Endothelial cell of umbilical vein (primary cell): ENCODE measurements around the gene HMG20B. TPM values are rescaled to one million over a fixed set of nuclear protein-coding genes. Genes with fewer than 3 reads are reported as not detected.

Experiments used
- BruUV-seq: library from RNA; stranded (reverse); fragments of 400-500 nt; replicated peaks from 2 replicates; lab custom pipeline; 2021; lab: Mats Ljungman, UMichigan
- CTCF ChIA-PET: fragments of 300-600, 350-600 bp; sonication (Branson Sonifier 250); formaldehyde crosslinking; loops from one replicate; lab custom pipeline; 2021; ENCODE audit warnings: antibody characterized with exemption, inconsistent platforms; lab: Charles Lee
- POLR2A ChIA-PET: fragments of 300-600, 350-600 bp; sonication (Branson Sonifier 250); formaldehyde crosslinking; loops from one replicate; lab custom pipeline; 2021; ENCODE audit warnings: antibody characterized with exemption, inconsistent platforms; lab: Charles Lee
- DNase-seq: peaks from one replicate; pipeline ENCODE4 v3.0.0-alpha.2; 2011; ENCODE audit warnings: low read depth, low spot score
- FAIRE-seq: peaks from 2 replicates; lab custom pipeline; 2011; peaks lifted over from hg19 to GRCh38; lab: Jason Lieb, UNC
- H2AFZ ChIP-seq: 2 replicates; pipeline ENCODE4 v1.6.0; 2012; ENCODE audit warnings: low read depth, low read length, control low read depth, inconsistent platforms
- H3K27ac ChIP-seq: 2 replicates; pipeline ENCODE4 v1.5.1; 2011; ENCODE audit warnings: low read depth, mild to moderate bottlenecking, control low read depth, low read length, moderate library complexity; ENCODE audit not compliant: insufficient read depth
- H3K27me3 ChIP-seq, 2 experiments: 2 replicates each; pipeline versions ENCODE4 v1.6.0 to v1.6.1; 2011; ENCODE audit warnings: low read length in 2 of 2, mixed read lengths in 1 of 2; ENCODE audit not compliant: control insufficient read depth in 2 of 2, insufficient read depth in 2 of 2
- H3K36me3 ChIP-seq, 2 experiments: 2 replicates in 1 of 2; 3 replicates in 1 of 2; pipeline ENCODE4 v1.5.1; 2011; ENCODE audit warnings: low read length in 2 of 2, mild to moderate bottlenecking in 1 of 2, moderate library complexity in 1 of 2; ENCODE audit not compliant: control insufficient read depth in 2 of 2, insufficient read depth in 2 of 2; ENCODE audit errors: extremely low read depth in 1 of 2
- H3K4me1 ChIP-seq: 3 replicates; pipeline ENCODE4 v1.5.1; 2011; ENCODE audit warnings: mild to moderate bottlenecking, low read length; ENCODE audit not compliant: control insufficient read depth, insufficient read depth; ENCODE audit errors: extremely low read depth
- H3K4me2 ChIP-seq: 2 replicates; pipeline ENCODE4 v1.6.1; 2011; ENCODE audit warnings: low read length, control low read depth, mixed read lengths; ENCODE audit not compliant: insufficient read depth
- H3K4me3 ChIP-seq, 3 experiments: fragments of 200-600 bp in 1 of 3; sonication (generic), shearing (Covaris generic) in 1 of 3; replicated peaks in 1 of 3; 2 replicates each; pipeline ENCODE4 v1.5.1; 2011 to 2016; ENCODE audit warnings: control low read depth in 3 of 3, low read length in 3 of 3, mild to moderate bottlenecking in 2 of 3, inconsistent platforms in 1 of 3, low read depth in 1 of 3, moderate library complexity in 1 of 3; ENCODE audit not compliant: insufficient read depth in 1 of 3
- H3K79me2 ChIP-seq: 2 replicates; pipeline ENCODE4 v1.6.0; 2012; ENCODE audit warnings: low read length, inconsistent platforms; ENCODE audit not compliant: control insufficient read depth, insufficient read depth
- H3K9ac ChIP-seq: replicated peaks from 2 replicates; pipeline ENCODE3; 2011; ENCODE audit warnings: low read length, control low read depth; ENCODE audit not compliant: insufficient read depth; ENCODE audit errors: extremely low read depth
- H3K9me1 ChIP-seq: replicated peaks from 3 replicates; pipeline ENCODE4 v1.6.0; 2011; ENCODE audit warnings: mild to moderate bottlenecking, low read length; ENCODE audit not compliant: control insufficient read depth, insufficient read depth; ENCODE audit errors: extremely low read depth
- H3K9me3 ChIP-seq: replicated peaks from 2 replicates; pipeline ENCODE4 v1.5.1; 2012; ENCODE audit warnings: low read length, inconsistent platforms; ENCODE audit not compliant: control insufficient read depth, insufficient read depth
- H4K20me1 ChIP-seq: replicated peaks from 2 replicates; pipeline ENCODE3; 2011; ENCODE audit warnings: mild to moderate bottlenecking, low read length; ENCODE audit not compliant: control insufficient read depth, insufficient read depth; ENCODE audit errors: extremely low read depth
- EZH2 ChIP-seq: IDR thresholded peaks from 2 replicates; pipeline ENCODE4 v1.6.1; 2012; ENCODE audit warnings: borderline replicate concordance, low read depth, mild to moderate bottlenecking, moderate library complexity, low read length, inconsistent platforms; ENCODE audit not compliant: severe bottlenecking
- FOS ChIP-seq: IDR thresholded peaks from 2 replicates; pipeline ENCODE4 v1.6.1; 2011; ENCODE audit warnings: mild to moderate bottlenecking, low read length, moderate library complexity, borderline replicate concordance; ENCODE audit not compliant: insufficient read depth
- GATA2 ChIP-seq: IDR thresholded peaks from 2 replicates; pipeline ENCODE4 v1.7.0; 2011; ENCODE audit warnings: low read depth, mild to moderate bottlenecking, moderate library complexity, mixed read lengths, low read length; ENCODE audit not compliant: insufficient read length, insufficient read depth
- JUN ChIP-seq: IDR thresholded peaks from 2 replicates; pipeline ENCODE4 v1.6.1; 2011; ENCODE audit warnings: borderline replicate concordance, low read depth; ENCODE audit not compliant: insufficient read length, insufficient read depth
- MYC ChIP-seq: IDR thresholded peaks from one replicate; pipeline ENCODE4 v1.6.1; 2011; ENCODE audit warnings: mild to moderate bottlenecking, low read depth, low read length
- POLR2A ChIP-seq: IDR thresholded peaks from 2 replicates; pipeline ENCODE4 v1.6.1; 2012; ENCODE audit warnings: low read depth, mild to moderate bottlenecking, control low read depth, low read length
- POLR2AphosphoS5 ChIP-seq: IDR thresholded peaks from 2 replicates; pipeline ENCODE4 v1.6.1; 2012; ENCODE audit warnings: low read depth, mild to moderate bottlenecking, control low read depth, low read length, moderate library complexity; ENCODE audit not compliant: insufficient read depth
- dilution Hi-C: fragments of 300-500 bp; cut with MboI; formaldehyde crosslinking; loops from one replicate; pipeline ENCODE4 v1.15.0; 2019; ENCODE audit warnings: low sequenced_read_pairs; ENCODE audit not compliant: extremely low pct_ligation_motif_present
- intact Hi-C: fragments of 100-400 bp; cut with micrococcal nuclease; formaldehyde crosslinking; loops from one replicate; pipeline ENCODE4 v1.10.0; 2022
- polyA plus RNA-seq, 4 experiments: library from polyadenylated mRNA; depleted of rRNA in 3 of 4; stranded (reverse) in 3 of 4; unstranded in 1 of 4; fragments of >200 nt; gene quantifications; 2 replicates each; pipeline versions ENCODE4 v1.2.1 to v1.2.3, GENCODE V29; 2011 to 2012; ENCODE audit warnings: missing spikeins in 1 of 4
- total RNA-seq: library from RNA; stranded (reverse); gene quantifications from 2 replicates; pipeline ENCODE4 v1.2.3, GENCODE V29; 2021
- TF ChIP-seq, protein P1 (sequence below): IDR thresholded peaks from 2 replicates; pipeline ENCODE4 v1.6.1; 2011; ENCODE audit not compliant: insufficient read depth, insufficient read length

The HMG20B gene
- total and polyA plus RNA-seq, 2 donors (not counting 3 experiments of a cell fraction or from before 2014, with no cell fraction given), result 53.2 to 98.2 TPM

DNA sequence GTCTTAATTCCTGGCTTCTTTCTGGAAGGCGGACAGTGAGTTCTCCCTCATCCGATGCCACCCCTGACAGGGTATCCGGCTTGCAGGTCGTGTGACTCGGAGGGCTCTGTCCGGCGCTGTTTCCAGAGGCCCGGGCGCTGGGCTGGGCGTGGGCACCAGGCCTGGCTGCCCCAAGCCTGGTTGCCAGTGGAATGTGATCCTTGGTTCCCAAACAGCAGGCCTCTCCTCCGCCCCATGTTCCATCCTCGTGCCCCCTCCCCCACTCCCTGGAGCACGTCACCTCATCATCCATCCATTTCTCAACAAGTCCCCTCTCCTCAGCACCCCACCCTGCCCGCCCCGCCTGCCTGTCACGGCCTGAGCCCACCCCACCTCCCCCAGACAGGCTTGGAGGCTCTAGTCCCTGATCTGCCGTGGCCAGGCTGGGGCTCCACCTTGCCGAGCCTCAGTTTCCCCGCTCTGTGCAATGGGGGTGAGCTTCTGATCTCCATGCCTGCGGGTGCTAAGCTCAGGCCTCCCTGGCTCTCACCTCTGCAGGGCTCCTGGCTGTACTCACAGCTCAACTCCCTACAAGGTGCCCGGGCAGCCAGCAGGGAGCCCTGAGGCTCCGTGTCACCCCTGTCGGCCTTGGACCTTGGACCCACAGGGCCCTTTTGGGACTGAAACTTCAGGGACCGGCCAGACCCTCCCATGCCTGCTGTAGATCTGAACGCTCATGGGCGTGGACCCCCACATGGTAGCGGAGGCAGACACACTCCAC, 31.7 kb downstream of the HMG20B start:
- FAIRE-seq (no peak), DNase-seq (no peak)
- CTCF ChIA-PET, result no interaction called here
- no peaks in the 10 kb centered on the region for H4K20me1 ChIP-seq
- H2AFZ ChIP-seq, result no peak overlapping the region
- peaks cover 23% of the 10 kb centered on the region for H3K4me1 ChIP-seq
- H3K9me3 ChIP-seq, result no peaks in the 10 kb centered on the region
- no peaks in the 10 kb centered on the region for H3K36me3 ChIP-seq
- dilution Hi-C loops (no loop called here), intact Hi-C loops (no loop called here)
- H3K9ac ChIP-seq, result no peak overlapping the region
- no peak overlapping the region for H3K27ac ChIP-seq
- no peaks in the 10 kb centered on the region for H3K9me1 ChIP-seq
- H3K4me3 ChIP-seq, result no peak overlapping the region
- H3K4me2 ChIP-seq, result no peak overlapping the region
- POLR2A ChIA-PET, result no interaction called here
- TF ChIP-seq FOS (no peak), MYC (no peak), POLR2A (no peak), JUN (no peak), GATA2 (no peak), POLR2AphosphoS5 (no peak)
- TF ChIP-seq, protein P1, sequence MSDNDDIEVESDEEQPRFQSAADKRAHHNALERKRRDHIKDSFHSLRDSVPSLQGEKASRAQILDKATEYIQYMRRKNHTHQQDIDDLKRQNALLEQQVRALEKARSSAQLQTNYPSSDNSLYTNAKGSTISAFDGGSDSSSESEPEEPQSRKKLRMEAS, result no peak
- H3K27me3 ChIP-seq, result no peaks in the 10 kb centered on the region
- H3K79me2 ChIP-seq, result no peaks in the 10 kb centered on the region
- BruUV-seq, result no TSS peak

DNA sequence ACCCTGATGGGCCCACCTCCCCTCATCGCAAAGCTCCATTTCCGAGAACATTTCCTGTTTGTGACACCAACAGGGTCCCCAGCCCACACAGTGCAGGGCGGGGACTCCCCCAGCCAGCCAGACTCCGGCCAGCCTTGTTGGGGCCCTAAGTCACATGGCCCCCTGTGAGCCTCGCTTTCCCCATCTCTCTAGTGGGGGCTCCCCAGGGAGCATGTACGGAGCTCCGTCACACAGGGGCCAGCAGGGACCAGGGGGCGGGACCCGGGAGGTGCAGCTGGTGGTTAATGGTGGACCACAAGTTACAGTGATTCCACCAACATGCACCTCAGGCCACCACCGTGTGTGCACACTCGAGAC, 32.2 kb downstream of the HMG20B start:
- H3K36me3 ChIP-seq, result no peaks in the 10 kb centered on the region
- no peak overlapping the region for H3K27ac ChIP-seq
- FAIRE-seq (no peak), DNase-seq (no peak)
- H3K4me1 ChIP-seq, result peaks cover 23% of the 10 kb centered on the region
- ChIA-PET CTCF (no interaction called here), POLR2A (no interaction called here)
- intact Hi-C loops (loop anchor here (5.0 kb wide), 1 partner anchor 33 kb away; the partner anchor contains the start of gene HMG20B), dilution Hi-C loops (no loop called here)
- TF ChIP-seq POLR2A, result no peak
- TF ChIP-seq MYC, result no peak
- TF ChIP-seq EZH2, result no peak
- TF ChIP-seq POLR2AphosphoS5, result no peak
- no peak for TF ChIP-seq JUN
- no peaks in the 10 kb centered on the region for H3K79me2 ChIP-seq
- no peaks in the 10 kb centered on the region for H3K27me3 ChIP-seq
- H3K4me3 ChIP-seq, result no peak overlapping the region
- no peak overlapping the region for H2AFZ ChIP-seq
- no peak overlapping the region for H3K9ac ChIP-seq
- TSS peak; percentile 22 for BruUV-seq
- no peaks in the 10 kb centered on the region for H3K9me3 ChIP-seq
- H3K4me2 ChIP-seq, result no peak overlapping the region
- H3K9me1 ChIP-seq, result no peaks in the 10 kb centered on the region
- H4K20me1 ChIP-seq, result no peaks in the 10 kb centered on the region
